SK-N-SH (cell line): Measurements from ENCODE around the gene PIP4K2B. TPM values are rescaled to one million over a fixed set of nuclear protein-coding genes. Genes with fewer than 3 reads are reported as not detected.

Experiments used
- CTCF ChIA-PET: fragments of 300-600, 350-600 bp; formaldehyde crosslinking; extraction: SDS; loops from one replicate; lab custom pipeline; 2021; lab: Yijun Ruan, JAX
- POLR2A ChIA-PET: fragments of 350-600 bp; sonication (Branson Sonifier 250); formaldehyde crosslinking; extraction: SDS; loops from one replicate; lab custom pipeline; 2020; ENCODE audit warnings: antibody characterized with exemption, inconsistent platforms; lab: Yijun Ruan, JAX
- DNase-seq: peaks from one replicate; pipeline ENCODE4 v3.0.0; 2012
- H2AFZ ChIP-seq: fragments of 200-600 bp; sonication (generic); 2 replicates; pipeline ENCODE4 v1.8.1; 2016; ENCODE audit warnings: antibody characterized with exemption, mild to moderate bottlenecking, low read depth
- H3F3A ChIP-seq: fragments of 200-600 bp; sonication (generic); replicated peaks from 2 replicates; pipeline ENCODE3; 2016; ENCODE audit warnings: antibody characterized with exemption, mild to moderate bottlenecking; ENCODE audit not compliant: insufficient read depth
- H3K27ac ChIP-seq, 2 experiments: fragments of 200-500 bp in 1 of 2; fragments of 200-600 bp in 1 of 2; sonication (Bioruptor generic) in 1 of 2; sonication (generic), shearing (Covaris generic) in 1 of 2; 2 replicates each; pipeline versions ENCODE4 v1.5.1 to v1.6.1; 2014 to 2016; ENCODE audit warnings: low read depth in 2 of 2, inconsistent platforms in 1 of 2, low read length in 1 of 2, mild to moderate bottlenecking in 1 of 2, mixed read lengths in 1 of 2
- H3K27me3 ChIP-seq: fragments of 200-600 bp; sonication (generic), shearing (Covaris generic); 2 replicates; pipeline ENCODE4 v1.6.1; 2016; ENCODE audit warnings: mixed run types; ENCODE audit not compliant: insufficient read depth
- H3K36me3 ChIP-seq, 2 experiments: fragments of 200-500 bp in 1 of 2; fragments of 200-600 bp in 1 of 2; sonication (Bioruptor generic) in 1 of 2; sonication (generic) in 1 of 2; replicated peaks in 1 of 2; 2 replicates each; pipeline versions ENCODE3 to v1.5.1; 2014 to 2016; ENCODE audit warnings: low read length in 1 of 2, mild to moderate bottlenecking in 1 of 2; ENCODE audit not compliant: insufficient read depth in 2 of 2, control insufficient read depth in 1 of 2
- H3K4me1 ChIP-seq, 2 experiments: fragments of 200-500 bp in 1 of 2; fragments of 200-600 bp in 1 of 2; sonication (Bioruptor generic) in 1 of 2; sonication (generic), shearing (Covaris generic) in 1 of 2; 2 replicates each; pipeline versions ENCODE4 v1.5.1 to v1.6.1; 2014 to 2016; ENCODE audit warnings: low read depth in 1 of 2, low read length in 1 of 2, mixed run types in 1 of 2; ENCODE audit not compliant: insufficient read depth in 2 of 2, control insufficient read depth in 1 of 2
- H3K4me2 ChIP-seq: fragments of 200-600 bp; sonication (generic), shearing (Covaris generic); 2 replicates; pipeline ENCODE4 v1.6.1; 2017; ENCODE audit warnings: mixed run types
- H3K4me3 ChIP-seq, 2 experiments: fragments of 200-500 bp in 1 of 2; fragments of 200-600 bp in 1 of 2; sonication (Bioruptor generic) in 1 of 2; sonication (generic), shearing (Covaris generic) in 1 of 2; 2 replicates each; pipeline versions ENCODE4 v1.5.1 to v1.8.1; 2014 to 2016; ENCODE audit warnings: low read depth in 2 of 2, inconsistent platforms in 1 of 2, low read length in 1 of 2, mild to moderate bottlenecking in 1 of 2, mixed read lengths in 1 of 2, moderate library complexity in 1 of 2
- H3K79me2 ChIP-seq: fragments of 200-600 bp; sonication (generic); 2 replicates; pipeline ENCODE4 v1.8.1; 2017; ENCODE audit warnings: mild to moderate bottlenecking; ENCODE audit not compliant: insufficient read depth
- H3K9ac ChIP-seq: fragments of 200-600 bp; sonication (generic); 2 replicates; pipeline ENCODE4 v1.6.1; 2017; ENCODE audit warnings: mixed run types
- H3K9me2 ChIP-seq: fragments of 200-600 bp; sonication (generic); 2 replicates; pipeline ENCODE4 v1.6.1; 2017; ENCODE audit warnings: mixed run types
- H3K9me3 ChIP-seq: fragments of 200-600 bp; sonication (generic); 2 replicates; pipeline ENCODE4 v1.6.1; 2017; ENCODE audit warnings: mixed run types, mild to moderate bottlenecking, moderate library complexity
- H4K20me1 ChIP-seq: fragments of 200-600 bp; sonication (generic); 2 replicates; pipeline ENCODE4 v1.6.1; 2017; ENCODE audit warnings: mild to moderate bottlenecking, mixed run types; ENCODE audit not compliant: insufficient read depth
- CHD2 ChIP-seq: fragments of 150-350 bp; IDR thresholded peaks from 2 replicates; pipeline ENCODE4 v1.6.1; 2018; ENCODE audit warnings: low read length; ENCODE audit not compliant: partially characterized antibody
- CTCF ChIP-seq: fragments of 200-600 bp; sonication (generic); IDR thresholded peaks from 2 replicates; pipeline ENCODE4 v1.6.1; 2017; ENCODE audit warnings: antibody characterized with exemption, mild to moderate bottlenecking, moderate library complexity
- ELF1 ChIP-seq: IDR thresholded peaks from 2 replicates; pipeline ENCODE4 v1.4.0; 2012
- FOXJ3 ChIP-seq: sonication (generic); formaldehyde crosslinking; IDR thresholded peaks from 2 replicates; pipeline ENCODE4 v1.5.1; 2020; ENCODE audit warnings: mild to moderate bottlenecking, missing genetic modification reagents
- GABPA ChIP-seq: IDR thresholded peaks from 2 replicates; pipeline ENCODE4 v1.4.0; 2012; ENCODE audit warnings: low read depth, mild to moderate bottlenecking
- MEF2A ChIP-seq: IDR thresholded peaks from 2 replicates; pipeline ENCODE4 v1.4.0; 2012; ENCODE audit warnings: low read depth, borderline replicate concordance
- NFIC ChIP-seq: IDR thresholded peaks from 2 replicates; pipeline ENCODE4 v1.4.0; 2012; ENCODE audit warnings: borderline replicate concordance
- RAD21 ChIP-seq: IDR thresholded peaks from 2 replicates; pipeline ENCODE4 v1.6.1; 2012; ENCODE audit warnings: mild to moderate bottlenecking, low read length
- RCOR1 ChIP-seq: fragments of 150-350 bp; IDR thresholded peaks from 2 replicates; pipeline ENCODE4 v1.6.1; 2017; ENCODE audit warnings: antibody characterized with exemption, low read length
- REST ChIP-seq: IDR thresholded peaks from 2 replicates; pipeline ENCODE4 v1.6.1; 2012; ENCODE audit warnings: mild to moderate bottlenecking, low read depth, low read length, moderate library complexity
- SIN3A ChIP-seq: IDR thresholded peaks from 2 replicates; pipeline ENCODE4 v1.6.1; 2012; ENCODE audit warnings: low read depth, mild to moderate bottlenecking, low read length, moderate library complexity, borderline replicate concordance
- TAF1 ChIP-seq: IDR thresholded peaks from 2 replicates; pipeline ENCODE4 v1.6.1; 2012; ENCODE audit warnings: low read depth, mild to moderate bottlenecking, low read length, moderate library complexity, borderline replicate concordance
- TCF12 ChIP-seq: IDR thresholded peaks from 2 replicates; pipeline ENCODE4 v1.4.0; 2012
- WGBS: methylation state at CpG from one replicate; pipeline ENCODE4 v1.1.6; 2017; ENCODE audit warnings: low lambda C conversion rate; 5-methylcytosine and 5-hydroxymethylcytosine counted together
- polyA plus RNA-seq, 3 experiments: library from polyadenylated mRNA; depleted of rRNA; stranded (reverse); fragments of >200 nt; gene quantifications; 2 replicates each; pipeline ENCODE4 v1.2.3, GENCODE V29; 2012
- TF ChIP-seq, protein P1 (sequence below): IDR thresholded peaks from 2 replicates; pipeline ENCODE4 v1.4.0; 2012; ENCODE audit warnings: low read depth, borderline replicate concordance
- TF ChIP-seq, protein P2 (sequence below): fragments of 150-350 bp; IDR thresholded peaks from 2 replicates; pipeline ENCODE4 v1.6.1; 2016; ENCODE audit warnings: mild to moderate bottlenecking, low read depth, low read length
- TF ChIP-seq, protein P3 (sequence below): IDR thresholded peaks from 2 replicates; pipeline ENCODE4 v1.4.0; 2012; ENCODE audit warnings: low read depth
- TF ChIP-seq, protein P4 (sequence below): fragments of 150-350 bp; IDR thresholded peaks from 2 replicates; pipeline ENCODE4 v1.6.1; 2017; ENCODE audit warnings: antibody characterized with exemption, low read length, low read depth, borderline replicate concordance

The PIP4K2B gene
- polyA plus RNA-seq, 1 of the 3 experiments (the other 2 are of a cell fraction), result 29.8 TPM

GRCh38 chr17:38761612-38762011 is 37.7 kb downstream of the PIP4K2B start:
- H3K9me2 ChIP-seq, result no peaks in the 10 kb centered on the region
- peaks cover 57 to 58% of the 10 kb centered on the region in 2 experiments for H3K36me3 ChIP-seq
- H3K79me2 ChIP-seq, result peaks cover 19% of the 10 kb centered on the region; the same call in 1 of the 2 replicates
- 89% methylated on average over 4 of the region's 4 CpGs for WGBS
- H3K4me1 ChIP-seq, result no peaks in the 10 kb centered on the region
- no peak overlapping the region for H3K27ac ChIP-seq
- H4K20me1 ChIP-seq, result 0 out of 2 replicates have a peak, but pooled peaks cover 4% of the 10 kb centered on the region
- H2AFZ ChIP-seq, result no peak overlapping the region
- H3K27me3 ChIP-seq, result no peaks in the 10 kb centered on the region
- peaks cover 24% of the 10 kb centered on the region for H3F3A ChIP-seq
- H3K4me3 ChIP-seq, result 0 out of 4 replicates have a peak overlapping the region, but pooled peaks of 1 of the 2 experiments have one; percentile 6
- DNase-seq, result peak; percentile 50
- H3K4me2 ChIP-seq, result no peak overlapping the region
- ChIA-PET POLR2A (no interaction called here), CTCF (interaction anchor here (0.5 to 2.1 kb wide), 11 partner anchors 9 to 444 kb away, joined by 3 to 9 read pairs (median 4); partner anchors contain the start of genes CWC25 and PSMB3)
- no peaks in the 10 kb centered on the region for H3K9me3 ChIP-seq
- H3K9ac ChIP-seq, result no peak overlapping the region
- TF ChIP-seq, protein P1, sequence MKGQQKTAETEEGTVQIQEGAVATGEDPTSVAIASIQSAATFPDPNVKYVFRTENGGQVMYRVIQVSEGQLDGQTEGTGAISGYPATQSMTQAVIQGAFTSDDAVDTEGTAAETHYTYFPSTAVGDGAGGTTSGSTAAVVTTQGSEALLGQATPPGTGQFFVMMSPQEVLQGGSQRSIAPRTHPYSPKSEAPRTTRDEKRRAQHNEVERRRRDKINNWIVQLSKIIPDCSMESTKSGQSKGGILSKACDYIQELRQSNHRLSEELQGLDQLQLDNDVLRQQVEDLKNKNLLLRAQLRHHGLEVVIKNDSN, result no peak
- TF ChIP-seq, protein P2, sequence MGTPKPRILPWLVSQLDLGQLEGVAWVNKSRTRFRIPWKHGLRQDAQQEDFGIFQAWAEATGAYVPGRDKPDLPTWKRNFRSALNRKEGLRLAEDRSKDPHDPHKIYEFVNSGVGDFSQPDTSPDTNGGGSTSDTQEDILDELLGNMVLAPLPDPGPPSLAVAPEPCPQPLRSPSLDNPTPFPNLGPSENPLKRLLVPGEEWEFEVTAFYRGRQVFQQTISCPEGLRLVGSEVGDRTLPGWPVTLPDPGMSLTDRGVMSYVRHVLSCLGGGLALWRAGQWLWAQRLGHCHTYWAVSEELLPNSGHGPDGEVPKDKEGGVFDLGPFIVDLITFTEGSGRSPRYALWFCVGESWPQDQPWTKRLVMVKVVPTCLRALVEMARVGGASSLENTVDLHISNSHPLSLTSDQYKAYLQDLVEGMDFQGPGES, result no peak
- TF ChIP-seq CTCF (peak; percentile 59), FOXJ3 (CRISPR knock-in tag) (no peak), SIN3A (peak; percentile 53; the same call in 1 of the 2 replicates), TCF12 (no peak), ELF1 (no peak), REST (no peak), RCOR1 (no peak), CHD2 (no peak), MEF2A (no peak), RAD21 (peak; percentile 56), TAF1 (no peak), GABPA (no peak), NFIC (no peak)
- TF ChIP-seq, protein P3, sequence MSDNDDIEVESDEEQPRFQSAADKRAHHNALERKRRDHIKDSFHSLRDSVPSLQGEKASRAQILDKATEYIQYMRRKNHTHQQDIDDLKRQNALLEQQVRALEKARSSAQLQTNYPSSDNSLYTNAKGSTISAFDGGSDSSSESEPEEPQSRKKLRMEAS, result no peak
- TF ChIP-seq, protein P4, sequence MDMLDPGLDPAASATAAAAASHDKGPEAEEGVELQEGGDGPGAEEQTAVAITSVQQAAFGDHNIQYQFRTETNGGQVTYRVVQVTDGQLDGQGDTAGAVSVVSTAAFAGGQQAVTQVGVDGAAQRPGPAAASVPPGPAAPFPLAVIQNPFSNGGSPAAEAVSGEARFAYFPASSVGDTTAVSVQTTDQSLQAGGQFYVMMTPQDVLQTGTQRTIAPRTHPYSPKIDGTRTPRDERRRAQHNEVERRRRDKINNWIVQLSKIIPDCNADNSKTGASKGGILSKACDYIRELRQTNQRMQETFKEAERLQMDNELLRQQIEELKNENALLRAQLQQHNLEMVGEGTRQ, result no peak
